HEK293 (cell line): ENCODE data around the gene DLK2.

Source experiments
- GLI4 ChIP-seq: fragments of 450-650 bp; formaldehyde crosslinking; IDR thresholded peaks from 2 replicates; pipeline ENCODE4 v1.5.1; 2016; ENCODE audit warnings: missing biosample characterization, missing genetic modification characterization
- KLF10 ChIP-seq: fragments of 450-650 bp; IDR thresholded peaks from 2 replicates; pipeline ENCODE4 v1.5.1; 2018; ENCODE audit warnings: missing biosample characterization, mild to moderate bottlenecking, missing genetic modification characterization
- KLF16 ChIP-seq: fragments of 450-650 bp; formaldehyde crosslinking; IDR thresholded peaks from 2 replicates; pipeline ENCODE4 v1.5.1; 2017; ENCODE audit warnings: missing biosample characterization, missing genetic modification characterization
- MYNN ChIP-seq: fragments of 450-650 bp; formaldehyde crosslinking; IDR thresholded peaks from 2 replicates; pipeline ENCODE4 v1.5.1; 2016; ENCODE audit warnings: missing biosample characterization, missing genetic modification characterization, borderline replicate concordance
- SP3 ChIP-seq: fragments of 450-650 bp; formaldehyde crosslinking; IDR thresholded peaks from 2 replicates; pipeline ENCODE4 v1.5.1; 2016; ENCODE audit warnings: missing biosample characterization, missing genetic modification characterization
- WT1 ChIP-seq: fragments of 450-650 bp; formaldehyde crosslinking; IDR thresholded peaks from 2 replicates; pipeline ENCODE4 v1.5.1; 2016; ENCODE audit warnings: missing biosample characterization, missing genetic modification characterization
- ZBTB17 ChIP-seq: fragments of 450-650 bp; formaldehyde crosslinking; IDR thresholded peaks from 2 replicates; pipeline ENCODE4 v1.5.1; 2016; ENCODE audit warnings: missing biosample characterization, missing genetic modification characterization
- ZFHX2 ChIP-seq: fragments of 450-650 bp; formaldehyde crosslinking; conservative IDR thresholded peaks from 2 replicates; pipeline ENCODE4 v1.5.1; 2016; ENCODE audit warnings: missing biosample characterization, missing genetic modification characterization
- ZNF221 ChIP-seq: fragments of 450-650 bp; formaldehyde crosslinking; IDR thresholded peaks from 2 replicates; pipeline ENCODE4 v1.5.1; 2017; ENCODE audit warnings: missing biosample characterization, missing genetic modification characterization, borderline replicate concordance
- ZNF404 ChIP-seq: fragments of 450-650 bp; formaldehyde crosslinking; IDR thresholded peaks from 2 replicates; pipeline ENCODE4 v1.5.1; 2017; ENCODE audit warnings: missing biosample characterization, missing genetic modification characterization
- ZNF530 ChIP-seq: fragments of 450-650 bp; formaldehyde crosslinking; IDR thresholded peaks from 2 replicates; pipeline ENCODE4 v1.5.1; 2016; ENCODE audit warnings: low read depth, missing biosample characterization, missing genetic modification characterization
- ZNF548 ChIP-seq: fragments of 450-650 bp; formaldehyde crosslinking; IDR thresholded peaks from 2 replicates; pipeline ENCODE4 v1.5.1; 2016; ENCODE audit warnings: missing biosample characterization, missing genetic modification characterization
- ZNF610 ChIP-seq: fragments of 450-650 bp; formaldehyde crosslinking; IDR thresholded peaks from 2 replicates; pipeline ENCODE4 v1.5.1; 2016; ENCODE audit warnings: missing biosample characterization, missing genetic modification characterization, borderline replicate concordance
- ZNF629 ChIP-seq: fragments of 450-650 bp; formaldehyde crosslinking; IDR thresholded peaks from 2 replicates; pipeline ENCODE4 v1.5.1; 2017; ENCODE audit warnings: missing biosample characterization, missing genetic modification characterization
- ZNF664 ChIP-seq: fragments of 450-650 bp; formaldehyde crosslinking; IDR thresholded peaks from 2 replicates; pipeline ENCODE4 v1.5.1; 2016; ENCODE audit warnings: missing biosample characterization, missing genetic modification characterization
- ZNF76 ChIP-seq: fragments of 450-650 bp; formaldehyde crosslinking; IDR thresholded peaks from 2 replicates; pipeline ENCODE4; 2016; ENCODE audit warnings: low read depth, missing biosample characterization, missing genetic modification characterization, borderline replicate concordance
- ZNF776 ChIP-seq: fragments of 450-650 bp; formaldehyde crosslinking; IDR thresholded peaks from 2 replicates; pipeline ENCODE4 v1.5.0; 2017; ENCODE audit warnings: missing biosample characterization, missing genetic modification characterization, borderline replicate concordance
- ZNF792 ChIP-seq: fragments of 450-650 bp; formaldehyde crosslinking; IDR thresholded peaks from 2 replicates; pipeline ENCODE4 v1.5.1; 2016; ENCODE audit warnings: missing biosample characterization, missing genetic modification characterization
- ZXDB ChIP-seq: fragments of 450-650 bp; formaldehyde crosslinking; IDR thresholded peaks from 2 replicates; pipeline ENCODE4 v1.5.1; 2016; ENCODE audit warnings: missing biosample characterization, missing genetic modification characterization
- TF ChIP-seq, protein P1 (sequence below): fragments of 450-650 bp; formaldehyde crosslinking; conservative IDR thresholded peaks from 2 replicates; pipeline ENCODE4 v1.5.1; 2016; ENCODE audit warnings: low read depth, missing biosample characterization, missing genetic modification characterization
- TF ChIP-seq, protein P2 (sequence below): fragments of 450-650 bp; formaldehyde crosslinking; IDR thresholded peaks from 2 replicates; pipeline ENCODE4 v1.5.1; 2017; ENCODE audit warnings: missing biosample characterization, mild to moderate bottlenecking, missing genetic modification characterization, moderate library complexity
- TF ChIP-seq, protein P3 (sequence below): fragments of 450-650 bp; formaldehyde crosslinking; IDR thresholded peaks from 2 replicates; pipeline ENCODE4 v1.5.1; 2016; ENCODE audit warnings: missing biosample characterization, missing genetic modification characterization, borderline replicate concordance
- TF ChIP-seq, protein P4 (sequence below): sonication (generic); formaldehyde crosslinking; IDR thresholded peaks from 2 replicates; pipeline ENCODE4 v1.8.1; 2022; ENCODE audit warnings: mild to moderate bottlenecking, moderate library complexity, missing genetic modification reagents
- TF ChIP-seq, protein P5 (sequence below): fragments of 450-650 bp; formaldehyde crosslinking; IDR thresholded peaks from 2 replicates; pipeline ENCODE4 v1.5.1; 2016; ENCODE audit warnings: missing biosample characterization, missing genetic modification characterization

Gene DLK2

DNA sequence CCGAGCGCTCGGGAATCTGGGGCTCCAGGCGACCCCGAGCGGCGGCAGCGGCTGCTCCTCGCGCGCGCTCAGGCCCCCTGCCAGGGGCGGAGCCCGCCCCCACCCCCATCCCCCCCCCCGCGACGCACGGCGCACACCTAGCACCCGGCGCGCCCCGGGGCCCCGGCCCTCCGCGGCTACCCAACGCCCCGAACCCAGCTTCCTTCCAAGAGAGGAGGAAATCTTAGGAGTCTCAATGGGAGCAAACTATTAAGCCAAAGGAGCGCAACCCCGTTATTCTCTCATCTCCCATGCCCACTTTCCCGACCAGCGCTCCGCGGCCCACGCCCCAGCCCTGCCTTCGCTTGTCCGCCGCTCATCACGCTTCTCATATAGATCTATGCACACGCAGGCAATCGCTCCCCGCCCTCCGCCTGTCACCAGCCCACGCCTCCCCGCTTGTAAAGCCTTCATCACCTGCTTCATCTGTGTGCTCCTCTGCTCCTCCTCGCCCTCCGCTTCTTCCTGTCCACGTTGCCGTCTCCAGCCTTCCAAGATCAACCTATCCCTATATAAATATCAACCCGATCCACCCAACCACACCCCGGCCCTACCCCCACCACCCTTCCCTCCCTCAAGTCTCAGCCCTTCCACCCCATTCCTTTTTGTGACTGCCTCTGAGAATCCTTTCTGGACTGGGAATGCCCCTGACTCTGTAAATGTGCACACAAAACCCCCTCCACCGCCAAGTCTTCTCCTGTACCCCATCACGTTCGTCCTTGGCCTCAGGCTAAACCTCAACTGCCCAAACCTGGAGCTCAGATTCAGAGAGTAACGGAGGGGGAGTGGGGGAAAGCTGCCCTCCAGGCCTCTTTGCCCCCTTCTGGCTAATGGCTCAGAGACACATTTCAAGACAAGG lies at the start of gene DLK2 (continued):
- TF ChIP-seq ZNF792 (peak; percentile 85; the same call in 1 of the 2 replicates), ZNF404 (no peak), ZNF221 (no peak), ZNF610 (tag by site-specific recombination) (peak; percentile 89; the same call in 1 of the 2 replicates), ZNF664 (no peak), WT1 (tag by site-specific recombination) (peak; percentile 64; the same call in 1 of the 2 replicates), ZNF76 (tag by site-specific recombination) (peak; percentile 70; the same call in 1 of the 2 replicates), MYNN (tag by site-specific recombination) (no peak), ZNF530 (no peak), SP3 (tag by site-specific recombination) (peak; percentile 79), ZNF548 (tag by site-specific recombination) (no peak), ZFHX2 (peak; percentile 100), ZNF629 (tag by site-specific recombination) (peak; percentile 22; the same call in 1 of the 2 replicates), KLF16 (tag by site-specific recombination) (peak; percentile 89), ZNF776 (tag by site-specific recombination) (no peak), ZBTB17 (tag by site-specific recombination) (peak; percentile 95), KLF10 (no peak), ZXDB (tag by site-specific recombination) (peak; percentile 71; the same call in 1 of the 2 replicates), GLI4 (tag by site-specific recombination) (no peak)
- TF ChIP-seq, protein P1, sequence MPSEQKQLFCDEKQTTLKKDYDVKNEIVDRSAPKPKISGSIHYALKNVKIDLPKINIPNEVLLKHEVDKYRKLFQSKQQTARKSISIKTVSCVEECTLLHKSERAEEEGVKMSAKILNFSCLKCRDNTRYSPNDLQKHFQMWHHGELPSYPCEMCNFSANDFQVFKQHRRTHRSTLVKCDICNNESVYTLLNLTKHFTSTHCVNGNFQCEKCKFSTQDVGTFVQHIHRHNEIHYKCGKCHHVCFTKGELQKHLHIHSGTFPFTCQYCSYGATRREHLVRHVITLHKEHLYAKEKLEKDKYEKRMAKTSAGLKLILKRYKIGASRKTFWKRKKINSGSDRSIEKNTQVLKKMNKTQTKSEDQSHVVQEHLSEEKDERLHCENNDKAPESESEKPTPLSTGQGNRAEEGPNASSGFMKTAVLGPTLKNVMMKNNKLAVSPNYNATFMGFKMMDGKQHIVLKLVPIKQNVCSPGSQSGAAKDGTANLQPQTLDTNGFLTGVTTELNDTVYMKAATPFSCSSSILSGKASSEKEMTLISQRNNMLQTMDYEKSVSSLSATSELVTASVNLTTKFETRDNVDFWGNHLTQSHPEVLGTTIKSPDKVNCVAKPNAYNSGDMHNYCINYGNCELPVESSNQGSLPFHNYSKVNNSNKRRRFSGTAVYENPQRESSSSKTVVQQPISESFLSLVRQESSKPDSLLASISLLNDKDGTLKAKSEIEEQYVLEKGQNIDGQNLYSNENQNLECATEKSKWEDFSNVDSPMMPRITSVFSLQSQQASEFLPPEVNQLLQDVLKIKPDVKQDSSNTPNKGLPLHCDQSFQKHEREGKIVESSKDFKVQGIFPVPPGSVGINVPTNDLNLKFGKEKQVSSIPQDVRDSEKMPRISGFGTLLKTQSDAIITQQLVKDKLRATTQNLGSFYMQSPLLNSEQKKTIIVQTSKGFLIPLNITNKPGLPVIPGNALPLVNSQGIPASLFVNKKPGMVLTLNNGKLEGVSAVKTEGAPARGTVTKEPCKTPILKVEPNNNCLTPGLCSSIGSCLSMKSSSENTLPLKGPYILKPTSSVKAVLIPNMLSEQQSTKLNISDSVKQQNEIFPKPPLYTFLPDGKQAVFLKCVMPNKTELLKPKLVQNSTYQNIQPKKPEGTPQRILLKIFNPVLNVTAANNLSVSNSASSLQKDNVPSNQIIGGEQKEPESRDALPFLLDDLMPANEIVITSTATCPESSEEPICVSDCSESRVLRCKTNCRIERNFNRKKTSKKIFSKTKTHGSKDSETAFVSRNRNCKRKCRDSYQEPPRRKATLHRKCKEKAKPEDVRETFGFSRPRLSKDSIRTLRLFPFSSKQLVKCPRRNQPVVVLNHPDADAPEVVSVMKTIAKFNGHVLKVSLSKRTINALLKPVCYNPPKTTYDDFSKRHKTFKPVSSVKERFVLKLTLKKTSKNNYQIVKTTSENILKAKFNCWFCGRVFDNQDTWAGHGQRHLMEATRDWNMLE (tag by site-specific recombination) = no peak
- TF ChIP-seq, protein P2, sequence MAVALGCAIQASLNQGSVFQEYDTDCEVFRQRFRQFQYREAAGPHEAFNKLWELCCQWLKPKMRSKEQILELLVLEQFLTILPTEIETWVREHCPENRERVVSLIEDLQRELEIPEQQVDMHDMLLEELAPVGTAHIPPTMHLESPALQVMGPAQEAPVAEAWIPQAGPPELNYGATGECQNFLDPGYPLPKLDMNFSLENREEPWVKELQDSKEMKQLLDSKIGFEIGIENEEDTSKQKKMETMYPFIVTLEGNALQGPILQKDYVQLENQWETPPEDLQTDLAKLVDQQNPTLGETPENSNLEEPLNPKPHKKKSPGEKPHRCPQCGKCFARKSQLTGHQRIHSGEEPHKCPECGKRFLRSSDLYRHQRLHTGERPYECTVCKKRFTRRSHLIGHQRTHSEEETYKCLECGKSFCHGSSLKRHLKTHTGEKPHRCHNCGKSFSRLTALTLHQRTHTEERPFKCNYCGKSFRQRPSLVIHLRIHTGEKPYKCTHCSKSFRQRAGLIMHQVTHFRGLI (tag by site-specific recombination) = no peak
- TF ChIP-seq, protein P3, sequence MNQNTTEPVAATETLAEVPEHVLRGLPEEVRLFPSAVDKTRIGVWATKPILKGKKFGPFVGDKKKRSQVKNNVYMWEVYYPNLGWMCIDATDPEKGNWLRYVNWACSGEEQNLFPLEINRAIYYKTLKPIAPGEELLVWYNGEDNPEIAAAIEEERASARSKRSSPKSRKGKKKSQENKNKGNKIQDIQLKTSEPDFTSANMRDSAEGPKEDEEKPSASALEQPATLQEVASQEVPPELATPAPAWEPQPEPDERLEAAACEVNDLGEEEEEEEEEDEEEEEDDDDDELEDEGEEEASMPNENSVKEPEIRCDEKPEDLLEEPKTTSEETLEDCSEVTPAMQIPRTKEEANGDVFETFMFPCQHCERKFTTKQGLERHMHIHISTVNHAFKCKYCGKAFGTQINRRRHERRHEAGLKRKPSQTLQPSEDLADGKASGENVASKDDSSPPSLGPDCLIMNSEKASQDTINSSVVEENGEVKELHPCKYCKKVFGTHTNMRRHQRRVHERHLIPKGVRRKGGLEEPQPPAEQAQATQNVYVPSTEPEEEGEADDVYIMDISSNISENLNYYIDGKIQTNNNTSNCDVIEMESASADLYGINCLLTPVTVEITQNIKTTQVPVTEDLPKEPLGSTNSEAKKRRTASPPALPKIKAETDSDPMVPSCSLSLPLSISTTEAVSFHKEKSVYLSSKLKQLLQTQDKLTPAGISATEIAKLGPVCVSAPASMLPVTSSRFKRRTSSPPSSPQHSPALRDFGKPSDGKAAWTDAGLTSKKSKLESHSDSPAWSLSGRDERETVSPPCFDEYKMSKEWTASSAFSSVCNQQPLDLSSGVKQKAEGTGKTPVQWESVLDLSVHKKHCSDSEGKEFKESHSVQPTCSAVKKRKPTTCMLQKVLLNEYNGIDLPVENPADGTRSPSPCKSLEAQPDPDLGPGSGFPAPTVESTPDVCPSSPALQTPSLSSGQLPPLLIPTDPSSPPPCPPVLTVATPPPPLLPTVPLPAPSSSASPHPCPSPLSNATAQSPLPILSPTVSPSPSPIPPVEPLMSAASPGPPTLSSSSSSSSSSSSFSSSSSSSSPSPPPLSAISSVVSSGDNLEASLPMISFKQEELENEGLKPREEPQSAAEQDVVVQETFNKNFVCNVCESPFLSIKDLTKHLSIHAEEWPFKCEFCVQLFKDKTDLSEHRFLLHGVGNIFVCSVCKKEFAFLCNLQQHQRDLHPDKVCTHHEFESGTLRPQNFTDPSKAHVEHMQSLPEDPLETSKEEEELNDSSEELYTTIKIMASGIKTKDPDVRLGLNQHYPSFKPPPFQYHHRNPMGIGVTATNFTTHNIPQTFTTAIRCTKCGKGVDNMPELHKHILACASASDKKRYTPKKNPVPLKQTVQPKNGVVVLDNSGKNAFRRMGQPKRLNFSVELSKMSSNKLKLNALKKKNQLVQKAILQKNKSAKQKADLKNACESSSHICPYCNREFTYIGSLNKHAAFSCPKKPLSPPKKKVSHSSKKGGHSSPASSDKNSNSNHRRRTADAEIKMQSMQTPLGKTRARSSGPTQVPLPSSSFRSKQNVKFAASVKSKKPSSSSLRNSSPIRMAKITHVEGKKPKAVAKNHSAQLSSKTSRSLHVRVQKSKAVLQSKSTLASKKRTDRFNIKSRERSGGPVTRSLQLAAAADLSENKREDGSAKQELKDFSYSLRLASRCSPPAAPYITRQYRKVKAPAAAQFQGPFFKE (tag by site-specific recombination) = no peak
- TF ChIP-seq, protein P4, sequence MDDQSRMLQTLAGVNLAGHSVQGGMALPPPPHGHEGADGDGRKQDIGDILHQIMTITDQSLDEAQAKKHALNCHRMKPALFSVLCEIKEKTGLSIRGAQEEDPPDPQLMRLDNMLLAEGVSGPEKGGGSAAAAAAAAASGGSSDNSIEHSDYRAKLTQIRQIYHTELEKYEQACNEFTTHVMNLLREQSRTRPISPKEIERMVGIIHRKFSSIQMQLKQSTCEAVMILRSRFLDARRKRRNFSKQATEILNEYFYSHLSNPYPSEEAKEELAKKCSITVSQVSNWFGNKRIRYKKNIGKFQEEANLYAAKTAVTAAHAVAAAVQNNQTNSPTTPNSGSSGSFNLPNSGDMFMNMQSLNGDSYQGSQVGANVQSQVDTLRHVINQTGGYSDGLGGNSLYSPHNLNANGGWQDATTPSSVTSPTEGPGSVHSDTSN (CRISPR knock-in tag) = no peak
- TF ChIP-seq, protein P5, sequence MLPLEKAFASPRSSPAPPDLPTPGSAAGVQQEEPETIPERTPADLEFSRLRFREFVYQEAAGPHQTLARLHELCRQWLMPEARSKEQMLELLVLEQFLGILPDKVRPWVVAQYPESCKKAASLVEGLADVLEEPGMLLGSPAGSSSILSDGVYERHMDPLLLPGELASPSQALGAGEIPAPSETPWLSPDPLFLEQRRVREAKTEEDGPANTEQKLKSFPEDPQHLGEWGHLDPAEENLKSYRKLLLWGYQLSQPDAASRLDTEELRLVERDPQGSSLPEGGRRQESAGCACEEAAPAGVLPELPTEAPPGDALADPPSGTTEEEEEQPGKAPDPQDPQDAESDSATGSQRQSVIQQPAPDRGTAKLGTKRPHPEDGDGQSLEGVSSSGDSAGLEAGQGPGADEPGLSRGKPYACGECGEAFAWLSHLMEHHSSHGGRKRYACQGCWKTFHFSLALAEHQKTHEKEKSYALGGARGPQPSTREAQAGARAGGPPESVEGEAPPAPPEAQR (tag by site-specific recombination) = no peak
